B cell (primary cell): ENCODE data around the gene JCAD.

ENCODE experiments used
- EZH2 ChIP-seq: IDR thresholded peaks from 2 replicates; pipeline ENCODE4 v1.6.1; 2012; ENCODE audit warnings: borderline replicate concordance, low read depth, mild to moderate bottlenecking, moderate library complexity, low read length; ENCODE audit not compliant: insufficient read depth, poor library complexity, severe bottlenecking
- TF ChIP-seq, protein P1 (sequence below): fragments of 200-600 bp; IDR thresholded peaks from one replicate; pipeline ENCODE4 v1.8.0; 2022; ENCODE audit warnings: antibody characterized with exemption, mild to moderate bottlenecking

- TF ChIP-seq, protein P1, sequence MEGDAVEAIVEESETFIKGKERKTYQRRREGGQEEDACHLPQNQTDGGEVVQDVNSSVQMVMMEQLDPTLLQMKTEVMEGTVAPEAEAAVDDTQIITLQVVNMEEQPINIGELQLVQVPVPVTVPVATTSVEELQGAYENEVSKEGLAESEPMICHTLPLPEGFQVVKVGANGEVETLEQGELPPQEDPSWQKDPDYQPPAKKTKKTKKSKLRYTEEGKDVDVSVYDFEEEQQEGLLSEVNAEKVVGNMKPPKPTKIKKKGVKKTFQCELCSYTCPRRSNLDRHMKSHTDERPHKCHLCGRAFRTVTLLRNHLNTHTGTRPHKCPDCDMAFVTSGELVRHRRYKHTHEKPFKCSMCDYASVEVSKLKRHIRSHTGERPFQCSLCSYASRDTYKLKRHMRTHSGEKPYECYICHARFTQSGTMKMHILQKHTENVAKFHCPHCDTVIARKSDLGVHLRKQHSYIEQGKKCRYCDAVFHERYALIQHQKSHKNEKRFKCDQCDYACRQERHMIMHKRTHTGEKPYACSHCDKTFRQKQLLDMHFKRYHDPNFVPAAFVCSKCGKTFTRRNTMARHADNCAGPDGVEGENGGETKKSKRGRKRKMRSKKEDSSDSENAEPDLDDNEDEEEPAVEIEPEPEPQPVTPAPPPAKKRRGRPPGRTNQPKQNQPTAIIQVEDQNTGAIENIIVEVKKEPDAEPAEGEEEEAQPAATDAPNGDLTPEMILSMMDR: no peak
- no peak for TF ChIP-seq EZH2
Observed at GRCh38 chr10:30093303-30093950, 34.0 kb upstream of the JCAD start.
